Epithelial cell of prostate (primary cell): ENCODE data around the gene FOXK2.
"Not testable (repeated sequence)": the region's sequence is repeated elsewhere in the genome, so short reads cannot be mapped to it uniquely, and the experiment has no call there.

Experiments
- DNase-seq: peaks from one replicate; pipeline ENCODE4 v3.0.0-alpha.2; 2011; ENCODE audit warnings: low read depth, low spot score
- H3K27ac ChIP-seq: fragments of 450-650 bp; 2 replicates; pipeline ENCODE4 v1.5.1; 2017; ENCODE audit warnings: mild to moderate bottlenecking

FOXK2 gene

GRCh38 chr17:82585935-82586575 is 66.5 kb downstream of the FOXK2 start:
- not testable (repeated sequence) for H3K27ac ChIP-seq, DNase-seq

GRCh38 chr17:82586576-82587233 is 67.2 kb downstream of the FOXK2 start:
- no peak overlapping the region for H3K27ac ChIP-seq

GRCh38 chr17:82587234-82588086 is 67.9 kb downstream of the FOXK2 start:
- no peak for DNase-seq
- no peak overlapping the region for H3K27ac ChIP-seq

More at GRCh38 chr17:82586576-82587233, 67.2 kb downstream of the FOXK2 start:
- DNase-seq: no peak

- no peak overlapping the region for H3K27ac ChIP-seq
Measured at GRCh38 chr17:82588266-82589175, 69.0 kb downstream of the FOXK2 start.

GRCh38 chr17:82589851-82590180 is 70.3 kb downstream of the FOXK2 start:
- no peak overlapping the region for H3K27ac ChIP-seq
- no peak for DNase-seq

More at GRCh38 chr17:82588266-82589175, 69.0 kb downstream of the FOXK2 start:
- DNase-seq: no peak

GRCh38 chr17:82590216-82590615 is 70.7 kb downstream of the FOXK2 start:
- no peak overlapping the region for H3K27ac ChIP-seq
- no peak for DNase-seq

- DNase-seq: no peak
- H3K27ac ChIP-seq: peak overlapping the region; percentile 63
Measured at GRCh38 chr17:82590881-82591539, 71.5 kb downstream of the FOXK2 start.

- DNase-seq: peak; percentile 12
Measured at GRCh38 chr17:82592289-82592766, 72.8 kb downstream of the FOXK2 start.

GRCh38 chr17:82592767-82593589 is 73.4 kb downstream of the FOXK2 start:
- H3K27ac ChIP-seq: peak overlapping the region; percentile 63
- no peak for DNase-seq

More at GRCh38 chr17:82592289-82592766, 72.8 kb downstream of the FOXK2 start:
- peak overlapping the region; percentile 63 for H3K27ac ChIP-seq

GRCh38 chr17:82593590-82594087 is 74.1 kb downstream of the FOXK2 start:
- no peak for DNase-seq
- peak overlapping the region; percentile 63 for H3K27ac ChIP-seq

- no peak overlapping the region for H3K27ac ChIP-seq
- no peak for DNase-seq
Measured at GRCh38 chr17:82594571-82594970, 75.0 kb downstream of the FOXK2 start.

GRCh38 chr17:82595893-82596292 is 76.4 kb downstream of the FOXK2 start:
- DNase-seq: no peak

GRCh38 chr17:82596296-82596695 is 76.8 kb downstream of the FOXK2 start:
- DNase-seq: no peak
- no peak overlapping the region for H3K27ac ChIP-seq

More at GRCh38 chr17:82595893-82596292, 76.4 kb downstream of the FOXK2 start:
- no peak overlapping the region for H3K27ac ChIP-seq

GRCh38 chr17:82596837-82597672 is 77.5 kb downstream of the FOXK2 start:
- DNase-seq: no peak
- H3K27ac ChIP-seq: no peak overlapping the region

GRCh38 chr17:82598256-82599119 is 79.0 kb downstream of the FOXK2 start:
- no peak overlapping the region for H3K27ac ChIP-seq
- DNase-seq: no peak
